Measurements from ENCODE around the gene IFITM5. TPM values are rescaled to one million over a fixed set of nuclear protein-coding genes. Genes with fewer than 3 reads are reported as not detected.
"Not testable (repeated sequence)": the region's sequence is repeated elsewhere in the genome, so short reads cannot be mapped to it uniquely, and the experiment has no call there.

IFITM5 gene
- total RNA-seq, 4 donors from 2014 or later = not detected

DNA sequence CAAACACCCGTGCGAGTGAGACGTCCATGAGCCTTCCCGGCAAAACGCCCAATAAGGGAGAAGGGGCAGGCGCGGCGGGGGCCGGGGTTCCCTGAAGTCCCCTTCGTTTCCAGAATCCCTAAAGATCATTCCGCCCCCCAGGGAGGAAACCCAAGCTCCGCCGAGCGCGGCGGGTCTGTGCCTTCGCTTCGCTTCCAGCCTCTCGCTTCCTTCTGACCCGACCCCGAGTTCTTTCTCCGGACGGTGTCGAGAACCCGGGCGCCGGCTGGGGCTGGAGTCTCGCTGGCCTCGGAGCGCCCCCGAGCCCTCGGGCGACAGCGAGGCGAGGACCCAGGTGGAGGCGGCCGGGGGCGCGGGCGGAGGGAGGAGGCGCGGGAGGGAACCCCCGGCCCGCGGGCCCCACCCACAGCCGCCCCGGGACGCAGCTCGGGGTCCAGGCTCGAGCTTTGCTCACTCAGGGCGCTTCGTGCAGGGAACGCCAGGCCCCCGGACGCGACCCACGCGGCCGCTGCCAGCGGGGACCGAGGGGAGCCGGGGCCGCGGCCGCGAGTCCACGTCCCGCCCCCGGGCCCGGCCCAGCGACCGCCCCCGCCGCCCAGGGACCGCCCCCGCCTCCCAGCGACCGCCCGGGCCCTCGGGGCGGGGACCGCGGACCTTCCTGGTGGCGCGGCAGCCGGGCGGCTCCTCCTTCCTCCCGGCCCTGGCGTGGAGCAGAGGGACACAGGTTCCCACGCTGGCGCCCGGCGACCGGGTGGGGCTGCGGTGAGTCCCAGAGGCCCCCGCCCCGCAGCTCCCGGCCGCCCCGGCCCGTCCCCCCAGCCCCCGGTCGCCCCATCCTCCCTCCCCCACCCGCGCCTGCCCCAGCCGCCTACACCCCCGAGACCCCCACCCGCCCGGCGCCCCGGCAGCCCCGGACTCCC, 10.6 kb downstream of the IFITM5 start, which contains the start of gene PGGHG:
PGGHG (plus strand) TSS at position 649 of the 920 bp plus-strand sequence. CDS start 691 bp downstream, outside the sequence.
- peaks cover 13 to 20% of the 10 kb centered on the region in 2 donors for H3K4me1 ChIP-seq
- peak within 1 kb of the TSS; percentile 3 to 73 (median 51) for H3K4me3 ChIP-seq (replicated peaks in 1 of 3)
- TF ChIP-seq, protein P1, sequence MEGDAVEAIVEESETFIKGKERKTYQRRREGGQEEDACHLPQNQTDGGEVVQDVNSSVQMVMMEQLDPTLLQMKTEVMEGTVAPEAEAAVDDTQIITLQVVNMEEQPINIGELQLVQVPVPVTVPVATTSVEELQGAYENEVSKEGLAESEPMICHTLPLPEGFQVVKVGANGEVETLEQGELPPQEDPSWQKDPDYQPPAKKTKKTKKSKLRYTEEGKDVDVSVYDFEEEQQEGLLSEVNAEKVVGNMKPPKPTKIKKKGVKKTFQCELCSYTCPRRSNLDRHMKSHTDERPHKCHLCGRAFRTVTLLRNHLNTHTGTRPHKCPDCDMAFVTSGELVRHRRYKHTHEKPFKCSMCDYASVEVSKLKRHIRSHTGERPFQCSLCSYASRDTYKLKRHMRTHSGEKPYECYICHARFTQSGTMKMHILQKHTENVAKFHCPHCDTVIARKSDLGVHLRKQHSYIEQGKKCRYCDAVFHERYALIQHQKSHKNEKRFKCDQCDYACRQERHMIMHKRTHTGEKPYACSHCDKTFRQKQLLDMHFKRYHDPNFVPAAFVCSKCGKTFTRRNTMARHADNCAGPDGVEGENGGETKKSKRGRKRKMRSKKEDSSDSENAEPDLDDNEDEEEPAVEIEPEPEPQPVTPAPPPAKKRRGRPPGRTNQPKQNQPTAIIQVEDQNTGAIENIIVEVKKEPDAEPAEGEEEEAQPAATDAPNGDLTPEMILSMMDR (IDR thresholded peaks at IDR 0.05) = no peak
- TF ChIP-seq POLR2A (IDR thresholded peaks at IDR 0.05) = no peak
- intact Hi-C loops (cut with DNase I) = loop anchor here (10.0 kb wide), 1 partner anchor 84 kb away; the partner anchor contains the start of genes BET1L and RIC8A
- H3K27me3 ChIP-seq = no peaks in the 10 kb centered on the region
- no peaks in the 10 kb centered on the region for H3K36me3 ChIP-seq
- H3K9me3 ChIP-seq = no peaks in the 10 kb centered on the region
- DNase-seq = peak; percentile 73 to 75
- 0 to 1% methylated on average over 27 to 43 of the region's 112 CpGs for WGBS, 2 donors
- peak within 1 kb of the TSS in 2 of 3 donors; percentile 28 to 59 for H3K27ac ChIP-seq

DNA sequence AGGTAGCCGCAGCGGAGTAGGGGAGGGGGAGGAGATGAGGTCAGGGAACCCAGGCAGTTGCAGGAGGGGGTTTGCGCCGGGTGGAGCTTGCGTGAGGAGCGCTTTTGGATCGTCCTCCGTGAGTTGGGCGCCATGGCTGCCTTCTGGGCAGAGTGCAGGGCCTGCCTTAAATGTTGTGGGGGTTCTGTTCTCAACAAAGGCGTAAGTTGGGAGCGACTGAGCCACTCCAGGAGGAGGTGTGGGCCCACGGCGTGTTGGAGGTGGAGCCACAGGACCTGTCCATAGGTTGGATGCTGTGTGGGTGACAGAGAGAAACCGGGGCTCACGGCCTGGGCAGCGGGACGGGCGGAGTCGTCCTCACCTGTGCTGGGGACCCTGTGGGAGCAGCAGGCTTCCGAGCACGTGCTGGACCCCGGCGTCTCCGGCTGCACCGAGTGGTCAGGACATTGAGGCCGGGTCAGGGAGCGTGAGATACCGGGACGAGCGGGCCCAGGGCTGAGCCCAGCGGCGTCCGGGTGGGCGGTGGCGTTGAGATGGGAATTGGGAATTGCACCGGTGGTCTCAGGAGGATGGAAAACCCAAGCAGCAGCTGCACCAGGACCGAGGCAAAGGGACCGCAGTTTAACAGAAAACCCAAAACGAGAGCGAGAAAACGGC, 11.4 kb downstream of the IFITM5 start:
- peak in 1 of 2 donors; percentile 23 for DNase-seq
- intact Hi-C loops (cut with DNase I) = loop anchor here (10.0 kb wide), 1 partner anchor 83 kb away; the partner anchor contains the start of genes BET1L and RIC8A
- 25% methylated on average over 29 to 38 of the region's 41 CpGs for WGBS, 2 donors
- Histone ChIP-seq H3K27ac (no peak overlapping the region), H3K9me3 (no peaks in the 10 kb centered on the region), H3K4me1 (peaks cover 13 to 20% of the 10 kb centered on the region in 2 donors), H3K4me3 (replicated peaks in 1 of 3) (peak overlapping the region; percentile 3 to 73 (median 51)), H3K36me3 (no peaks in the 10 kb centered on the region), H3K27me3 (no peaks in the 10 kb centered on the region)
- TF ChIP-seq, protein P1 (IDR thresholded peaks at IDR 0.05) = no peak
- TF ChIP-seq POLR2A (IDR thresholded peaks at IDR 0.05) = no peak

DNA sequence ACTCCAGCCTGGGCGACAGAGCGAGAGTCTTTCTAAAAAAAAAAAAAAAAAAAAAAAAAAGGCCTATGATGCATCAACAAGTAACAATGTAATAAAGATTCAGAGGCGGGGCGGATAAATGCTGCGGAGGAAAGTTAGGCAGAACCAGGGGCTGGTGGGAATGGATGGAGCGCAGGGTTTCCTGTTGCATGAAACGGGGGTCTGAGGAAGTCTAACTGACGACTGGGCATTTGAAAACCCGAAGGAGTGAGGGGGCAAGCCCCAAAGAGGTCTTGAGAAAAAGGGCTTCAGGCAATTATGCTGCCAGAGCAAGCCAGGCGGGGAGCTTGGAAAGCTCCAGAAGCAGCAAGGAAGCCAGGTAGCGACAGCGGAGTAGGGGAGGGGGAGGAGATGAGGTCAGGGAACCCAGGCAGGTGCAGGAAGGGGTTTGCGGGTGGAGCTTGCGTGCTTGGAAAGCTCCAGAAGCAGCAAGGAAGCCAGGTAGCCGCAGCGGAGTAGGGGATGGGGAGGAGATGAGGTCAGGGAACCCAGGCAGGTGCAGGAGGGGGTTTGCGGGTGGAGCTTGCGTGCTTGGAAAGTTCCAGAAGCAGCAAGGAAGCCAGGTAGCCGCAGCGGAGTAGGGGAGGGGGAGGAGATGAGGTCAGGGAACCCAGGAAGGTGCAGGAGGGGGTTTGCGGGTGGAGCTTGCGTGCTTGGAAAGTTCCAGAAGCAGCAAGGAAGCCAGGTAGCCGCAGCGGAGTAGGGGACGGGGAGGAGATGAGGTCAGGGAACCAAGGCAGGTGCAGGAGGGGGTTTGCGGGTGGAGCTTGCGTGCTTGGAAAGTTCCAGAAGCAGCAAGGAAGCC, 12.1 kb downstream of the IFITM5 start:
- DNase-seq = peak; percentile 48 to 57
- H3K4me3 ChIP-seq (replicated peaks in 1 of 3) = peak overlapping the region in 1 of 3 donors; percentile 73
- WGBS, 2 donors = 61 to 65% methylated on average over 27 of the region's 27 CpGs

DNA sequence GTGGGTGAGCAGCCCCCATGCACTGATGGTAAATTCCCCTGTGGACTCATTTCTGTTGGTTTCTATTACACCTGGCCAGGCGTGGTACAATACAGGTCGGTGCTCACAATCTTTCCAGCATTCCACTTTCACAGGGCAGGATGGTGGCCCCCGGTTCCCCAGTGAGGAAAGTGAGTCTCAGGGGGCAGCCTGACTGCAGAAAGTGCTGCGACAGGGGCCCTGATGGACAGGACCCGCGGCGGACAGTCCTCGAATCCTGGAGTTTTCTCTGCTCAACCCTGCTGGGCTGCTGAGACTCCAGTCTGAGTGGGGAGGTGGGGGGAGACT, 13.5 kb downstream of the IFITM5 start:
- H3K9me3 ChIP-seq = no peaks in the 10 kb centered on the region
- no peak for TF ChIP-seq POLR2A (IDR thresholded peaks at IDR 0.05)
- TF ChIP-seq, protein P1 (IDR thresholded peaks at IDR 0.05) = no peak
- H3K4me1 ChIP-seq = peaks cover 17 to 26% of the 10 kb centered on the region in 2 donors
- no peaks in the 10 kb centered on the region for H3K36me3 ChIP-seq
- no peak overlapping the region for H3K4me3 ChIP-seq (replicated peaks in 1 of 3)
- H3K27me3 ChIP-seq = peaks cover 8% of the 10 kb centered on the region
- no peak overlapping the region for H3K27ac ChIP-seq
- DNase-seq = no peak
- intact Hi-C loops (cut with DNase I) = loop anchor here (10.0 kb wide), 1 partner anchor 81 kb away; the partner anchor contains the start of genes BET1L and RIC8A
- 78 to 84% methylated on average over 8 of the region's 8 CpGs for WGBS, 2 donors

More for the DNA sequence above, 12.1 kb downstream of the IFITM5 start:
- not testable (repeated sequence) for H3K9me3 ChIP-seq, H3K27ac ChIP-seq, H3K36me3 ChIP-seq, H3K27me3 ChIP-seq
- intact Hi-C loops (cut with DNase I) = loop anchor here (10.0 kb wide), 1 partner anchor 82 kb away; the partner anchor contains the start of genes BET1L and RIC8A
- H3K4me1 ChIP-seq = peaks cover 13 to 20% of the 10 kb centered on the region in 2 donors

Data from thyroid gland (tissue), 4 donors.